Subcutaneous adipose tissue (tissue), 4 donors: ENCODE data around the gene MIF4GD. TPM values are rescaled to one million over a fixed set of nuclear protein-coding genes. Genes with fewer than 3 reads are reported as not detected.

Experiments used
- CTCF ChIP-seq: fragments of 450-650 bp; IDR thresholded peaks from one replicate; pipeline ENCODE4 v1.5.1; 2016; ENCODE audit warnings: low read depth, mild to moderate bottlenecking, control low read depth, antibody characterized with exemption, moderate library complexity
- total RNA-seq, 4 donors: library from RNA; depleted of rRNA; stranded (reverse); fragments of >200 nt; gene quantifications; one replicate each; pipeline ENCODE4 v1.1.0, GENCODE V29; 2016

The MIF4GD gene
- total RNA-seq, 4 donors from 2014 or later, result 14.3 to 44.2 (median 31.1) TPM

- TF ChIP-seq CTCF, result no peak
Measured at GRCh38 chr17:75261336-75262111, 9.5 kb downstream of the MIF4GD start, which contains the start of the genes GGA3 and MRPS7. TSS of gene GGA3 (minus strand) at chr17:75261606. CDS start at chr17:75261587, 19 bp downstream. TSS of gene MRPS7 (plus strand) at chr17:75261879. CDS start at chr17:75261901, 22 bp downstream.

DNA sequence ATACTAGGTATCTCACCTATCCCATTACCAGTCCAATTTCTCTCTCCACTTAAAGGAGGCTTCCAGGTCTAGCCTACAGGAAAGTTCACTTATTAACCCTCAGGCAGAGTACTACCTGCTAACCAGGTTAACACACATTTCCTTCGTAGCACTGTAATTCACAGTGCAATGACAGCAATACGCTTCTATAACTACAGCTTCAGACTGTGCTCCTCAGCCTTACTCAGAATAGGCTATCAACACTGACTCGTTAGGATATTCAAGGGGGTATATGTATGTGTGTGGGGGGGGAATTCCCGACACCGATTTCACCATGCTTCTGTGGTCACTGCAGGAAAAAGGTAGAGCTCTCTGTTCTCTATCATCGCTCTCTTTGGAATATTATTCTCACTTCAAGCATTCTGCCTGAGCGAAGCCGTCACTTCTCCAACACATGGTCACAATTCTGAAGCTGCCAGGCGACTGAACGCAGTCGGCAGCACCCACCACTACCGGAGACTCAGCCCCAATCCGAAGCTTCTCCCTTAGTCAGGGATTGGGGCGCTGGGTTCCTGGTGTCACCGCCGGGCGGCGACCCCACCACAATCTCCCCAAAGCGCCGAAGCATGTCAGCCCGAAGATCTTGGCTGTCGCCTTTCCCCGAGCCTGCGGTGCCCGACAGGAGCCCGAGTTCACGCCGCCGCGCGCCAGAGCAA lies 10.2 kb downstream of the MIF4GD start:
- TF ChIP-seq CTCF, result no peak

DNA sequence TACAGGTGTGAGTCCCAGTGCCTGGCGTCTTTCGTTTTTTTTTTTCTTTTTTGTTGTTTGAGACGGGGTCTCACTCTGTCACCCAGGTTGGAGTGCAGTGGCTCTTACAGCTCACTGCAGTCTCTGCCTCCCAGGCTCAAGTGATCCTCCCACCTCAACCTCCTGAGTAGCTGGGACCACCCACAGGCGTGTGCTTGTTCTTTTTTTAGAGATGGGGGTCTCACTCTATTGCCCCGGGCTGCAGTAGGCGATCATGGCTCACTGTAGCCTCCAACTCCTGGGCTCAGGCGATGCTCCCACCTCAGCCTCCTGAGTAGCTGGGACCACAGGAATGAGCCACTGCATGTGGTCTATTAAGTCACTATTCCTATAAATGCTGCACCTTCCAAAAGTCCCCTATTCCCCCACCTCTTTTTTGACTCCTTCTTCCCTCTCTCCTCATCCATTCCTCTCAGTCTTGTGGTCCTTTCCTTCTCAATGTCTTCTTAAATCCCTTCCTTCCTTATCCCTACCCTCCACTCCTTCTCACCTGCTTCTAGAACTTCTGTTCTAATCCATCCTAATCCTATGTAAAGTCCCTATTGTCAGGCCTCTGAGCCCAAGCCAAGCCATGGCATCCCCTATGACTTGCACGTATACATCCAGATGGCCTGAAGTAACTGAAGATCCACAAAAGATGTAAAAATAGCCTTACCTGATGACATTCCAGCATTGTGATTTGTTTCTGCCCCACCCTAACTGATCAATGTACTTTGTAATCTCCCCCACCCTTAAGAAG lies 18.8 kb downstream of the MIF4GD start:
- no peak for TF ChIP-seq CTCF

DNA sequence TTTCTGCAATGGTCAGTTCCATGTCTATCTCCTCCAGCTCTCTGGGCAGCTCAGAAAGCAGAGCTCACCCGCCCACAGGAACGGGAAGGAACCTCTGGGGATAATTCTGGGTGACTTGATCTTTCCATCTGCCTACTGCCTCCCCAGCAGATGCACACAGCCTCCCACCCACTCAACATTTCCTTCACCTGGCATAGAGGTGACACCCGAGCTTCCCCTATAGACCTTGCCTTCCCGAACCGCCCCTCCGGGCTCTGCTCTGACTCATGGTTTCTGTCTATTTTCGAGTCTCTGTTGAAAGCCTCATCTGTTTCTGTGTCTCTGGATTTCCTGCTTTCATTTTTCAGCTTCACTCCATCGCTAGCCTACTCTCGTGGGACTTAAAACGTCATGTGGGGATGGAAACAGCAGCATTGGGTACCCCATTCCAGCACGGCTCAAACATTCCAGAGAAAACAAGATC lies 21.0 kb downstream of the MIF4GD start:
- no peak for TF ChIP-seq CTCF

DNA sequence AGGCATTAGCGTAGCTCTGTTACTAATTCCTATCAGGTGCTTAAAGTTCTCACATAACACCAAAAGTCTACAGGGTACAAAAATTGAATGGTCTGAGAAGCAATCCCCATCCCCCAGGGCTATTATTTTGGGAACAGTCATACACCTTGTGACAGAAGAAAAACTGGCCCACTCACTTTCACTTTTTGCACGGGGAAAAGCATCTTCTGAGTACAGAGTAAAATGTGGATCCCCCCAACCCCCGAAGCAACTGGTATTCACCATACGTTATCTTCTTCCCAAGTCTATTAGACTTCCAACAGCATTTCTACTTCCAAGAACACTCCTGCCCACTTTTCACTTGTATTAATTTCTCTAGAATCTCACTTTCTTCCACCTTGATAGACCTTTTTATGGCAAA lies 21.5 kb downstream of the MIF4GD start:
- TF ChIP-seq CTCF, result no peak

DNA sequence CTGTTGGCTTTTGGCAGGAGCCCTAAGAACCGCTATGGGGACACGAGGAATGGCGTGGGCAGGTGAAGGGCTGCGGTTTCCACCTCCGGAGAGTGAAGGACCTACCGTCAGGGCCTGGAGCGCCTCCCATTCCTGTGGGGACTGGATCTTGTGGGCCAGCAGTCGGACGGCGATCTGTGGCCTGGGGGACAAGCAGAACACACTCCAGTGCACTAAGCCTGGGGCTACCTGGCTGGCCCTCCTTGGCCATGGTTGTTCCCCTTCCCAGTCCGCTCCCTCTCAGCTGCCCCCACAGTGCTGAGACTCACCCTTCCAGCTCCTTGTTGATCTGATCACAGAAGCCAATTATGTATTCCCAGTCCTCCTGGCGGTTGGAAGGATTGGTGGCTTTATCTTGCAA lies 24.6 kb downstream of the MIF4GD start:
- no peak for TF ChIP-seq CTCF
